Femur (tissue), 1 donor: ENCODE data around the gene RNF112.

Experiments
- DNase-seq: peaks from one replicate; pipeline ENCODE4 v3.0.0-alpha.2; 2017

The RNF112 gene

GRCh38 chr17:19410875-19411620 is at the start of gene RNF112:
Gene RNF112, plus strand, starts transcription at chr17:19411232. Its CDS starts 177 bp downstream, at chr17:19411409.
- DNase-seq = peak; percentile 62

GRCh38 chr17:19361326-19361725 is 49.7 kb upstream of the RNF112 start:
- no peak for DNase-seq

DNA sequence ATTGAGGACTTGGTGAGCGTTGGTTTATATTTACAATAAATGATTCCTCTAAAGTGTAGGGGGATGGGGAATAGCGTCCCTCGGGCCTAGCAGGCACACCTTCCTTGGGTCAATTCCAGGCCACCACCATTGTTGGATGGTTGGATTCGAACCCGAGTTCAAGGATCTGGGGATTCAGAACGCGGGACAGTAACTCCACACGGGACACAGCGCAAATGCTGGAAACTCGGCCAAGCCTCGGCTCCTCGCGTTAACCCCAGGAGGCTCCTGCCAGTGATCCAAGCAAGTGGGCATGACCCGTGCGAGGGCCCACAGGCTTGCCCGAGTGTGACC is 49.1 kb upstream of the RNF112 start:
- no peak for DNase-seq

DNA sequence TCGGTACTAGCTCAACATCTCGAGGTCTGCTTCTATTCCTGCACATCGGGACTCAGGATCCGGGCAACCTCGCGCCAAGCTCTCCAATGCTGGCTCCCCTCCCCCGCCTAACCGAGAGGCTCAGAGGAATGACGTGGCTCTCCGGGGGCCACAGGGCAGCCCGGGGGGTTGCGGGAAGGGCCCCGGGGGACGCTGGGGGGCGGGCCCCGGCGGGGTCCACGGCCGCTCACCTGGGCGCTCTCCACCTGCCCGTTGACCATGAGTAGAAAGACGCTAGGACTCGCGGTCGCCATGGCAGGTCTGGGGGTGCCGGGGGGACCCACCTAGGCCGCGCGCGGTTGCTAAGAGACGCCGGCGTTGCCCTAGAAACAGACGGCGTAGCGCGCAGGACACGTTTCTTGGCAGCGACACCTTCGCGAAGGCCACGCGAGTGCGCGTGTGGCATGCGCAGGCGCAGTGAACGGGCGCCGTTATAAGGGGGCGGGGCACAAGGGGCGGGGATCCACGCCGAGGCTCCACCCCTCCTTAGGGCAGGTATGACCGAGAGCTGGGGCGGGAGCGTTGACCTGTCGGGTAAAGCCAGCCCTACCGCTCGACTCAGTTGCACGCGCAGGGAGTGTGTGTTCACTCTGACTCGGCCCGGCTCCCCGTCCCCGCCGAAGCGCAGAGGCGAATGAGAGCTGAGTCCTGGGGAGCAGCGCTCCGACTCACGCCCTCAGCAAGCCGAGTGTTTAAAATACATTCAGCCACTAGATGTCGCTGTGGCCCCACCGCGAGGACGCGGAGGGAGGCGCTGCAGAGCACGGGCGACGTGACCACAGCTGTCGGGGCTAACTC is 48.5 kb upstream of the RNF112 start, which contains the start of gene B9D1:
B9D1 (minus strand) TSS at position 447 of the 837 bp plus-strand sequence; CDS start at position 293, 154 bp downstream.
- DNase-seq = peak; percentile 95

DNA sequence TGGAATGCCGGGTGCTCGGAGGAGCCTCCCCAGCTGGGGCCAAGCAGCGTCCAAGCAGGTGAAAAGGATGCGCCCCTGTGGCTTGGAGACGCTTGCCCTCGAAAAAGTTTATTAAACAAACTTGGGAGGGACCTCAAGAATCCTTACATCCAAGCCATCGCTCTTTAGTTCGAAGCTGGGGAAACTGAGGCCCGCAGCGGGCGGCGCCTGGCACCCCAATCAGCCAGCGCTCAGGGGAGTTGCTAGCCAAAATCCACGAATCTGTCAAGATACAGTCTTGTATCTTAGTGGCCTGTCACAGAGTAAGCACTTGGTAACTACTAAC is 48.0 kb upstream of the RNF112 start:
- DNase-seq = no peak

GRCh38 chr17:19363460-19364035 is 47.5 kb upstream of the RNF112 start:
- no peak for DNase-seq

GRCh38 chr17:19364699-19365498 is 46.1 kb upstream of the RNF112 start:
- no peak for DNase-seq

GRCh38 chr17:19365499-19365817 is 45.6 kb upstream of the RNF112 start:
- no peak for DNase-seq

DNA sequence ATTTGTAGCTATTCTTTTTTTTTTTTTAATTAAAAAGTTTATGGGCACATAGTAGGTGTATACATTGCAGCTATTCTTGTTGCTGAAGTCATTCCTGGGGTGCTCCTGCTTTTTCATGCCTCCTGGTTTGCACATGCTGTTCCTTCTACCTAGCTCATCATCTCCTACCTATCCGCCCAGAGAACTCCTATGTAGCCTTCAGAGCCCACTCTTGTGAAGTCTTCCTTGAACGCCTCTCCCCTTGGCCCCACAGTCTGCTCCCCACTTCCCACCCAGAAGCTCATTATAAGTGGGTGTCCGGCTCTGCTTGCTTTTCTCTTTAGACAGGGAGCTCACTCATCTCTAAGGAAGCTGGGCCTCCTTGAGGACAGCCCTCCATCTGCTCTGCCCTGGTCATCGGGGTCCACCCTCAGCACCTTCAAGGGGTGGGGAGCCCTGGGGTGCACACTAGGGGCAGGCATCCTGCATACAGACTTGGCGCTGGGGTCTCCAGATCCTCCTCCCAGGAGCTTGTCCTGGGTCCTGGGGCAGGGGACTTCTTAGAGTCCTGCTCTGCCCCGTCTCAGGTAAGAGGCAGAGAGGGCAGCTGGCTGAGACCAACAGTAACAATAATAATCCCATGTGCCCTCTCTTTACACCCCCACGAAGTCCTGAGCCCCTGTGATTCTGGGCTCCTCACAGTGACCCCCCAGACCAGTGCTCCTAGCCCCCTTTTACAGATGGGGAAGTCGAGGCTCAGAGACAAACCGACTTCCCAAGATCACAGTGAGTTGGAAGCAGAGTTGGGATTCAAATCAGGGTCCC is 45.0 kb upstream of the RNF112 start:
- DNase-seq = no peak

GRCh38 chr17:19366637-19366972 is 44.4 kb upstream of the RNF112 start:
- no peak for DNase-seq

DNA sequence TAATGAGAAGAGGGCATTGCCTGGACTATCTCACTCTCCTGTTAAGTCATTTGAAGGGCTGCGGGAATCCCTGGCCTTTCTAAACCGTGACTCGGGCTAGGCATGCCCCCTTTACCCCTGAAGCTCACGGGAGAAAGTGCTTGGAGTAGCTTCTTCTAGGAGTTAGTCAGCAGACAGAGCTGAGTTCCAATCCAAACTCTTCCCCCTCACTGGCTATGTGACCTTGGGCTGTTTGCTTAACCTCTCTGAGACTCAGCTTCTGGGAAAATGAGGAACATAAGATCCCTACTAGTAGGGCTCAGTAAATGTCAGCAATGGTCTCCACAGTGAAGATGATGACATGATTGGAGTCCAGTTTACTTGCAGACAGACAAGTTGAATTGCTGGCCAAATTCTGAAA is 42.8 kb upstream of the RNF112 start:
- DNase-seq = no peak

- no peak for DNase-seq
Observed at GRCh38 chr17:19369107-19369778, 41.8 kb upstream of the RNF112 start.

DNA sequence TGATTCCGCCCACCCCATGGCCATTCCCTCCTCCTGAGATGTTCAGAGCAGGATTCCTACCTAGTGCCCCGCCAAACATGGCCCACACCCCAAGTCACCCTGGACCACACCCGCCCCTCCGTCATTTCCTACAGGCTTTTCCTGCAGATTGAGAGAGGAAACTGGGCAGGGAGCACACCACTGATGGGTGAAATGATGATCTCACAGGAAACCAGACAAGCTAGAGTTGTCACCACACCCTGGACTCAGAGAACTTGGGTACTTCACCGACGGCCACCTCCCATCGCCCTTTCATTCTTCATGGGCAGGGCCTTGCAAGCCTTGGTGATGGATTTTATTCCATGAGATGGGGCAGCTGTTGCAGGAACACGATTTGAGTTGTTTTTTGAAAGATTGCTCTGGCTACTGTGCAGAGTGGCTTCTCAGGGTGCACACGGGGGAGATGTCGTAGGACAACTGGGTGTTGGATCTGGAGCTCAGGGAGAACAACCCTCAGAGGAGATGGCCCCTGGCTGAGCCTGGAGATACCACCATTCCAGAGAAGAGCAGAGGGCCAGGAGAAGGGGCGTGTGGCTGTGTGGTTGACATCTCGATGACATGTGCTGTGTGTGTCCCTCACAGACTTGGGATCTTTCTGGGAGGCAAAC is 41.1 kb upstream of the RNF112 start:
- no peak for DNase-seq

- peak; percentile 67 for DNase-seq
Observed at GRCh38 chr17:19370493-19370960, 40.5 kb upstream of the RNF112 start.

DNA sequence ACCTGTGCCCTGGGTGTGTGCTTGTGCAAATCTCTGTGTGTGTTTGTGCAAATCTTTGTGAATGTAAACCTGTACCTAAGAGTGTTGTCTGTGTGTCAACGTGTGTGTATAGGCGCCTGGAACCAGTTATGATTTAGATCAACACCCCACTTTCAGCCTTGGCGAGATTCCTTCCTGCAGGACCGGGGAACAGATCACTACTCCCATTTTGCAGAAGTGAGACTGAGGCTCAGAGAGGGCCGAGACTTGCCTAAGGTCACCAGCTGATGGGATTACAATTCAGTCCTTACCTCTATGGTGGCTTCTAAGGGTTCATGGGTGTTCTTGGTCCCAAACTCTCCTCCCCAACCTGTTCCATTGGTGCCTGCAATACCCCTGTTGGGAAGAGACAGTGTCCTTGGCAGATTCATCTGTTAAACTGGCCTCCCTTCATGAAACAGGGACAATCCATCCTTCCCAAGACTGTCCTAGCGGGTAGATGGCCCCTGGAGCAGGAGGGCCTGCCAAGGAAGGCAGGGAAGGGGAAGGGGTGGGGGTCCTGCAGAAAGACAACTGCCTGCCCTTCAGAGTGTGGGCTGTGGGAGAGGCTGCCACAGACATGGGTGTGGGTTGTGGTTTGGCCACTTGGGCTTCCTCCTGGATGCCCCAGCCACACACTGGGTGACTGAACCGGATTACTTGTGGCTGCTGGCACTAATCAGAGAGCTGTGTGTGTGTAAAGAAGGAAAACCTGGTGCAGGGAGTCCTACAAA is 39.6 kb upstream of the RNF112 start:
- DNase-seq = no peak

DNA sequence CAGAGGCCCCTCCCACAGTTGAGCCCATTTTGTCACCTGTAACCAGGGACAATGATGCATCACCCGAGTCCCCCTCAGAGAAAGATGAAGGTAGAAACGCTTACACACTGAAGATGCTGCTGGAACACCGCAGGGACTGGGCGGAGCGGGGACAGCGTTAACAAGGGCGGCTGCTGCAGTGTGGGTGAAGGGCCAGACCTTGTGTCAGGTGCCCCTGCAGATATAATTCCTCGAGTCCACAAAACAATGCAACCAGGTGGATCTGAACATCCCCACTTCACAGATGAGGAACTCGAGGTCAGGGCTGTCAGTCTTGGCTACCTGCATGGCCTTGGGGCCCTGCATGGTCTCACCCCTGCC is 39.0 kb upstream of the RNF112 start:
- DNase-seq = no peak

DNA sequence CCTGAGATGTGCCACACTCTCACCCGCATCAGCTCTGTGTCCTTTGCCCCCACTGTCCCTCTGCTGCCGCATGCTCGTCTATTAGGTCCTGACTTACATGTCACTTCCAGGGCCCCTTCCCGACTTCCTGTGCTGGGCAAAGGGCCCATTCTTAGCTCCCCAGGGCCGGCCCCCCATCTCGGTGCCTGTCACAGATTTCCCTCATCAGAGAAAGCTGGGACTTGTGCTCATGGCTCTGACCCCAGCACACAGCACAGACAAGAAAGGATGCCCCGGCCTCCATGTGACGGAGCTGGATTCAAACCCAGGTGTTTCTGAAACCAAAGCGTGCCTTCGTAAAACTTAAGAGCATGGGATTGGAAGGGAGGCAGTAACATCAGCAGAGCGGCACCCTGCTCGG is 38.6 kb upstream of the RNF112 start:
- DNase-seq = no peak

- DNase-seq = no peak
Observed at GRCh38 chr17:19372866-19373504, 38.0 kb upstream of the RNF112 start.

GRCh38 chr17:19374136-19374535 is 36.9 kb upstream of the RNF112 start:
- DNase-seq = no peak

GRCh38 chr17:19375732-19376131 is 35.3 kb upstream of the RNF112 start:
- no peak for DNase-seq
